ENCODE data around the gene ABL1.

ABL1 gene

DNA sequence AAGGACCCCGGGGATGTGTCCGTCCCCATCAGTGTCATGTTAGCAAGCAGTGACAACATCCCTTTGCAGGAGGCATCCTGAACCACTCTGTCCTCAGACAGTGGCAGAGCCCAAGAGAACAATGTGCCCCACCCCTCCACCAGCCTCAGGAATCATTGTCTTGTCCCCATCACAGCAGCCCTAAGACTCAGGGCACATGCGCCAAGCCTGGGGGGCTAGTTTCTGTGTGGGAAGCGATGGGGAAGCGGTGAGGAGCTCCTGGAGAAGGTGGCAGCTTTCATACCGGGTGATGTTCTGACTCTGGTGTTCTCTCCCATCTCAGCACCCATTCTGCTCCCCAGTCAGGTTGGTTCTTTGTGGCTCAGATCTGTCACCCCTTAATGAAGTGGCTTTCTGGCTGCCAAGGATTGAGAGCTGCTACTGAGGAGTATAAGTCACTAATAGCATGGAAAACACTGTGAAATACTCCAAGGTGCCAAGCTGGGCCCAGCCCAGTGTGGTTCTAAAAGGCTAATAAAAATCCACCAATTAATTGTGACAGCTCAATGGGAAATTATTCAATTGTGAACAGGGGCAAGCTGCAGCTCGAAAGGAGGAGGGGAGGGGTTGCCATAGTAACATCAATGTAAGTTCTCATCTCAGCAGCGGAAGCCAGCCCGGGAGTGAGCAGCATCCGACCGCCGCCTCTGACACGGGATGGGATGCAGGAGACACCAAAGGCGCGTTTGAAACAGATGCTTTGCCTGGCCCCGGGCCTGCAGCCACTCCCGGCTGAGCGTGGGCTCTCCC, 56.8 kb downstream of the ABL1 start:
- no peak for TF ChIP-seq POLR2A (IDR thresholded peaks at IDR 0.05; ENCODE audit: low read depth, low read length)

GRCh38 chr9:130892477-130893304, 57.6 kb downstream of the ABL1 start:
- FAIRE-seq (no peak), DNase-seq (ENCODE audit: insufficient read length, low spot score) (no peak)
- TF ChIP-seq POLR2A (IDR thresholded peaks at IDR 0.05; ENCODE audit: low read depth, low read length) = no peak

More for the DNA sequence above, 56.8 kb downstream of the ABL1 start:
- no peak for DNase-seq (ENCODE audit: insufficient read length, low spot score)
- FAIRE-seq = no peak

- no peak for DNase-seq (ENCODE audit: insufficient read length, low spot score)
- no peak for FAIRE-seq
- TF ChIP-seq POLR2A (IDR thresholded peaks at IDR 0.05; ENCODE audit: low read depth, low read length) = no peak
Measured at GRCh38 chr9:130893341-130894101, 58.5 kb downstream of the ABL1 start.

DNA sequence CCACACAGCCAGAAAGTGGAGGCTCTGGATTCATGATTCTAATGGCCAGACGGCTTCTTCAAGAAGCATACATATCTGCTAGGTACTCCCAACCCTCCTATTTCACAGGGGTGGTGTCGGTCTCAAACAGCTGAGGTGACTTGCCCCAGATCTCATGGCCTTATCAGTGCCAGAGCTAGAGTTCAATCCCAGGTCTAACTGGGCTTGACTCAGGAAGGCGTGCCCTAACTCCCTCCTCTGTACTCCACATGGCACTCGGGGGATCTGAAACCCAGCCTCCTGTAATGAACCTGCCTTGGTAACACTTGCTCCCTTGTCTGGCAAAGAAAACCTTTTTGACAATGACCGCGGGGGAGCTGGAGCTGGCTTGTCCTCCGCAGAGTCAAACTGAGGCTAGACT, 59.5 kb downstream of the ABL1 start:
- DNase-seq (ENCODE audit: insufficient read length, low spot score) (no peak), FAIRE-seq (no peak)
- no peak for TF ChIP-seq POLR2A (IDR thresholded peaks at IDR 0.05; ENCODE audit: low read depth, low read length)

- no peak for TF ChIP-seq POLR2A (IDR thresholded peaks at IDR 0.05; ENCODE audit: low read depth, low read length)
- DNase-seq (ENCODE audit: insufficient read length, low spot score) = no peak
- no peak for FAIRE-seq
Measured at GRCh38 chr9:130895038-130895437, 60.0 kb downstream of the ABL1 start.

- no peak for DNase-seq (ENCODE audit: insufficient read length, low spot score)
- TF ChIP-seq POLR2A (IDR thresholded peaks at IDR 0.05; ENCODE audit: low read depth, low read length) = no peak
- no peak for FAIRE-seq
Measured at GRCh38 chr9:130895481-130896232, 60.6 kb downstream of the ABL1 start.

- TF ChIP-seq POLR2A (IDR thresholded peaks at IDR 0.05; ENCODE audit: low read depth, low read length) = no peak
- DNase-seq (ENCODE audit: insufficient read length, low spot score) (no peak), FAIRE-seq (no peak)
Measured at GRCh38 chr9:130896233-130897014, 61.4 kb downstream of the ABL1 start, which contains the start of gene QRFP. QRFP (minus strand) TSS chr9:130896812; CDS start chr9:130893838, 2,974 bp downstream.

GRCh38 chr9:130897105-130897751, 62.2 kb downstream of the ABL1 start:
- no peak for FAIRE-seq
- no peak for TF ChIP-seq POLR2A (IDR thresholded peaks at IDR 0.05; ENCODE audit: low read depth, low read length)

GRCh38 chr9:130897848-130898551, 62.9 kb downstream of the ABL1 start:
- DNase-seq (ENCODE audit: insufficient read length, low spot score) = no peak
- no peak for FAIRE-seq
- no peak for TF ChIP-seq POLR2A (IDR thresholded peaks at IDR 0.05; ENCODE audit: low read depth, low read length)

More at GRCh38 chr9:130897105-130897751, 62.2 kb downstream of the ABL1 start:
- no peak for DNase-seq (ENCODE audit: insufficient read length, low spot score)

DNA sequence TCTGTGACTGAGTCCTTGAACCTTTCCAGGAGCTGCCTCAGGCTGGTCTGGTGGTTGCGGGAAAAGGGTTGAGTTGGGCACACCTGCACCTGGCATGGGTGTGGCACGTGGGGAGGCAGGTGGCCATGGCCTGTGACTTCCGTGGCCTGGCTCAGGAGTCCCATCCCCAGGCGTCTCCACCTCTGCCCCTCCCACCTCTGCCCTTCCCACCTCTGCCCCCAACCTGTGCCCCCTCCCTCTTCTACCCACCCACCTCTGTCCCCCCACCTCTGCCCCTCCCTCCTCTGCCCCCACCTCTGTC, 63.4 kb downstream of the ABL1 start:
- FAIRE-seq (no peak), DNase-seq (ENCODE audit: insufficient read length, low spot score) (no peak)
- TF ChIP-seq POLR2A (IDR thresholded peaks at IDR 0.05; ENCODE audit: low read depth, low read length) = no peak

- no peak for TF ChIP-seq POLR2A (IDR thresholded peaks at IDR 0.05; ENCODE audit: low read depth, low read length)
- DNase-seq (ENCODE audit: insufficient read length, low spot score) (no peak), FAIRE-seq (no peak)
Measured at GRCh38 chr9:130899051-130899748, 64.1 kb downstream of the ABL1 start.
